Measurements from ENCODE around the gene SMARCB1. TPM values are rescaled to one million over a fixed set of nuclear protein-coding genes. Genes with fewer than 3 reads are reported as not detected.

Gene SMARCB1
- total and polyA plus RNA-seq, 3 experiments from 2014 or later = 40.4 to 120 (median 113) TPM

DNA sequence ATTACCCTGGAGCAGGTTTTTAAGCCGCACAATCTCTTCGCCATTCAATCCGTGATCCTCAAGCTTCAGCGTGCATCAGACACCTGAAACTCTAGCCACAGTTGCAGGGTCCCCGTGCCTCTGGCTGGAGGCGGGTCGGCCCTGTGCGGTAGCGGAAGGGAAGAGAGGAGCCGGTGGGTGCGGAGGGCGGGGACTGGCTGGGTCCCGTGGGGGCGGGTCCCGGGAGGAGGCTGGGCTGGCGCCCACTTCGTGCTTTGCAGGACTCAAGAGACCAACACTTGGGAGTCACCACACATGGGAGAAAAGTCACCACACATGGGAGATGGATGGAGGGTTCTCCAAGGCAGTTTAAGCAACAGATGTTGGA lies 23.2 kb upstream of the SMARCB1 start:
- Mint-ChIP-seq H3K36me3 (peaks cover 0 to 4% (median 0%) of the 10 kb centered on the region in 3 donors), H3K27me3 (no peaks in the 10 kb centered on the region), H3K9me3 (no peaks in the 10 kb centered on the region), H3K4me3 (peak overlapping the region; percentile 48 to 88 (median 80)), H3K4me1 (peaks cover 27 to 51% (median 38%) of the 10 kb centered on the region in 3 donors), H3K27ac (peak overlapping the region; percentile 52 to 91 (median 76))
- POLR2A ChIA-PET = interaction anchor here (1.0 kb wide), 1 partner anchor 12 kb away, joined by 3 read pairs; the partner anchor contains the start of gene ZNF70
- Histone ChIP-seq H3K4me1 (ENCODE audit: insufficient read depth, low read length) (peaks cover 37% of the 10 kb centered on the region), H3K4me3 (ENCODE audit: low read length) (peak overlapping the region; percentile 56), H3K9me3 (ENCODE audit: low read length) (no peaks in the 10 kb centered on the region), H3K27me3 (ENCODE audit: insufficient read depth, low read length, poor library complexity, severe bottlenecking) (no peaks in the 10 kb centered on the region), H3K27ac (ENCODE audit: low read depth, low read length) (no peak overlapping the region), H3K36me3 (ENCODE audit: insufficient read depth, low read length) (no peaks in the 10 kb centered on the region)
- CTCF ChIA-PET = interaction anchor here (1.0 to 1.3 kb wide), 4 partner anchors 12 to 86 kb away, joined by 3 to 7 read pairs (median 3); partner anchors contain the start of gene ZNF70
- peak in 4 of 5 donors; percentile 42 to 67 (median 51) for DNase-seq

DNA sequence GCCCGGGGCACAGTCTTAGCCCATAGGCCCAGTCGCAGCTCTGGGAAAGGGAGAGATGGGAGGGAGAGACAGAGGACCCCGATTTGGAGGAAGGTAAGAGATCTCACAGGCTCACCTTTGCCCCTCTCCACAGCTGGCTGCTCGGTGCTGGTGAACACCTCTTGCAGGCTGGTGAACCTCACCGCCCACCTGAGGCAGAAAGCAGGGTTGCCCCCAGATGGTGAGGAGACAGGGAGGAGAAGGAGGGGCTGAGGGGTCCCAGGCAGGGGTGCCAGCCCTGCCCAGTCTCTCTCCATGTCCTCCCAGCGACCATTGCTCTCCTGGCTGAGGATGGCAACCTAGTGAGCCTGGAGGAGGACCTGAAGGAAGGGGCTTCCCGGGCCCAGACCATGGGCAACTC lies 22.8 kb upstream of the SMARCB1 start:
- H3K4me3 Mint-ChIP-seq = peak overlapping the region; percentile 48 to 88 (median 80)
- ChIA-PET POLR2A (interaction anchor here (1.0 kb wide), 1 partner anchor 13 kb away, joined by 3 read pairs; the partner anchor contains the start of gene ZNF70), CTCF (interaction anchor here (1.3 kb wide), 2 partner anchors 13 to 47 kb away, joined by 3 to 7 read pairs; partner anchors contain the start of gene ZNF70)
- H3K9me3 ChIP-seq (ENCODE audit: low read length) = no peaks in the 10 kb centered on the region
- peak overlapping the region; percentile 56 for H3K4me3 ChIP-seq (ENCODE audit: low read length)
- no peaks in the 10 kb centered on the region for H3K27me3 Mint-ChIP-seq
- peaks cover 0 to 4% (median 0%) of the 10 kb centered on the region in 3 donors for H3K36me3 Mint-ChIP-seq
- H3K27ac Mint-ChIP-seq = peak overlapping the region in 5 of 8 donors; percentile 29 to 88 (median 70)
- no peaks in the 10 kb centered on the region for H3K27me3 ChIP-seq (ENCODE audit: insufficient read depth, low read length, poor library complexity, severe bottlenecking)
- H3K9me3 Mint-ChIP-seq = no peaks in the 10 kb centered on the region
- no peak for DNase-seq
- peaks cover 37% of the 10 kb centered on the region for H3K4me1 ChIP-seq (ENCODE audit: insufficient read depth, low read length)
- peaks cover 27 to 51% (median 38%) of the 10 kb centered on the region in 3 donors for H3K4me1 Mint-ChIP-seq
- H3K27ac ChIP-seq (ENCODE audit: low read depth, low read length) = no peak overlapping the region
- no peaks in the 10 kb centered on the region for H3K36me3 ChIP-seq (ENCODE audit: insufficient read depth, low read length)

- POLR2A ChIA-PET = no interaction called here
- H3K4me3 Mint-ChIP-seq = peak overlapping the region; percentile 43 to 83 (median 61)
- Histone ChIP-seq H3K4me1 (ENCODE audit: insufficient read depth, low read length) (peaks cover 37% of the 10 kb centered on the region), H3K27me3 (ENCODE audit: insufficient read depth, low read length, poor library complexity, severe bottlenecking) (no peaks in the 10 kb centered on the region), H3K9me3 (ENCODE audit: low read length) (no peaks in the 10 kb centered on the region), H3K36me3 (ENCODE audit: insufficient read depth, low read length) (no peaks in the 10 kb centered on the region), H3K4me3 (ENCODE audit: low read length) (no peak overlapping the region), H3K27ac (ENCODE audit: low read depth, low read length) (no peak overlapping the region)
- no peaks in the 10 kb centered on the region for H3K9me3 Mint-ChIP-seq
- no peaks in the 10 kb centered on the region for H3K27me3 Mint-ChIP-seq
- peaks cover 0 to 4% (median 0%) of the 10 kb centered on the region in 3 donors for H3K36me3 Mint-ChIP-seq
- H3K4me1 Mint-ChIP-seq = peaks cover 27 to 53% (median 38%) of the 10 kb centered on the region in 3 donors
- peak overlapping the region in 7 of 8 donors; percentile 43 to 87 (median 68) for H3K27ac Mint-ChIP-seq
- CTCF ChIA-PET = interaction anchor here (1.0 to 1.8 kb wide), 2 partner anchors 15 to 85 kb away, joined by 3 to 5 read pairs; partner anchors contain the start of gene ZNF70
- no peak for DNase-seq
Measured at GRCh38 chr22:23764899-23765881, 21.6 kb upstream of the SMARCB1 start.

DNA sequence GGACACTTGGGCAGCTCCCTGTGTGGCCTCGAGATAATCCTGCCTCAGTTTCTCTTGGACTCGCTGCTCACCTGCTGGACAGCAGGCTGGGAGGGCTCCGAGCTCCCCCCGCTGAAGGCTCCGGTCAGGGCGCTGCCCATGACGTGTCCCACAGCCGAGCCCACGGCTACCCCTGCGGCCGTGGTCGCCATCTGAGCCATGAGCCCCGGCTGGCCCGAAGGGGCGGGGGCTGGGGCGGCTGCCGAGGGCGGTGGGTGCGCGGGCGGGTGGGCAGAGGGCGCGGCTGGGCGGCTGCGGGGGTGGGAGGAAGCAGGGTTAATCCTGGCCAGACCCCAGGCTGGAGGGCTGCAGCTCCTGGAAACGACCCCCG lies 19.5 kb upstream of the SMARCB1 start:
- Histone ChIP-seq H3K27ac (ENCODE audit: low read depth, low read length) (peak overlapping the region; percentile 72), H3K4me3 (ENCODE audit: low read length) (peak overlapping the region; percentile 92), H3K27me3 (ENCODE audit: insufficient read depth, low read length, poor library complexity, severe bottlenecking) (no peaks in the 10 kb centered on the region), H3K9me3 (ENCODE audit: low read length) (no peaks in the 10 kb centered on the region), H3K4me1 (ENCODE audit: insufficient read depth, low read length) (peaks cover 43% of the 10 kb centered on the region), H3K36me3 (ENCODE audit: insufficient read depth, low read length) (no peaks in the 10 kb centered on the region)
- ChIA-PET CTCF (interaction anchor here (0.8 to 1.8 kb wide), 2 partner anchors 17 to 83 kb away, joined by 3 to 5 read pairs; partner anchors contain the start of gene ZNF70), POLR2A (interaction anchor here (1.0 kb wide), 1 partner anchor 90 kb away, joined by 3 read pairs; the partner anchor contains the start of gene SLC2A11)
- Mint-ChIP-seq H3K9me3 (no peaks in the 10 kb centered on the region), H3K27ac (peak overlapping the region in 6 of 8 donors; percentile 6 to 87 (median 56)), H3K4me3 (peak overlapping the region; percentile 73 to 93 (median 85)), H3K36me3 (peaks cover 0 to 4% (median 0%) of the 10 kb centered on the region in 3 donors), H3K4me1 (peaks cover 31 to 63% (median 43%) of the 10 kb centered on the region in 3 donors), H3K27me3 (no peaks in the 10 kb centered on the region)
- no peak for DNase-seq

- Histone ChIP-seq H3K9me3 (ENCODE audit: low read length) (no peaks in the 10 kb centered on the region), H3K27me3 (ENCODE audit: insufficient read depth, low read length, poor library complexity, severe bottlenecking) (no peaks in the 10 kb centered on the region), H3K36me3 (ENCODE audit: insufficient read depth, low read length) (no peaks in the 10 kb centered on the region), H3K4me3 (ENCODE audit: low read length) (peak within 1 kb of the TSS; percentile 92), H3K4me1 (ENCODE audit: insufficient read depth, low read length) (peaks cover 41% of the 10 kb centered on the region), H3K27ac (ENCODE audit: low read depth, low read length) (peak within 1 kb of the TSS; percentile 72)
- Mint-ChIP-seq H3K4me3 (peak within 1 kb of the TSS; percentile 81 to 93 (median 86)), H3K9me3 (no peaks in the 10 kb centered on the region), H3K4me1 (peaks cover 27 to 59% (median 38%) of the 10 kb centered on the region in 3 donors), H3K27ac (peak within 1 kb of the TSS; percentile 50 to 87 (median 74)), H3K36me3 (peaks cover 0 to 4% (median 0%) of the 10 kb centered on the region in 3 donors), H3K27me3 (no peaks in the 10 kb centered on the region)
- CTCF ChIA-PET = interaction anchor here (1.2 to 1.7 kb wide), 4 partner anchors 10 to 89 kb away, joined by 3 to 8 read pairs (median 4); partner anchors contain the start of gene SLC2A11
- POLR2A ChIA-PET = interaction anchor here (0.9 to 1.0 kb wide), 2 partner anchors 18 to 90 kb away, joined by 3 read pairs; partner anchors contain the start of gene SLC2A11
- DNase-seq = peak; percentile 66 to 82 (median 69)
Measured at GRCh38 chr22:23767673-23768548, 18.9 kb upstream of the SMARCB1 start, which contains the start of gene CHCHD10. Gene CHCHD10, minus strand, starts transcription at chr22:23767972. Its CDS starts 98 bp downstream, at chr22:23767874.

- no peak overlapping the region for H3K4me3 ChIP-seq (ENCODE audit: low read length)
- peak overlapping the region in 1 of 8 donors; percentile 56 for H3K27ac Mint-ChIP-seq
- H3K4me3 Mint-ChIP-seq = peak overlapping the region; percentile 43 to 88 (median 60)
- ChIA-PET POLR2A (no interaction called here), CTCF (interaction anchor here (0.7 to 1.9 kb wide), 10 partner anchors 9 to 895 kb away, joined by 3 to 8 read pairs (median 3); partner anchors contain the start of genes SLC2A11 and ZNF70)
- H3K27me3 Mint-ChIP-seq = no peaks in the 10 kb centered on the region
- H3K27me3 ChIP-seq (ENCODE audit: insufficient read depth, low read length, poor library complexity, severe bottlenecking) = no peaks in the 10 kb centered on the region
- H3K27ac ChIP-seq (ENCODE audit: low read depth, low read length) = no peak overlapping the region
- H3K4me1 Mint-ChIP-seq = peaks cover 24 to 52% (median 31%) of the 10 kb centered on the region in 3 donors
- no peaks in the 10 kb centered on the region for H3K9me3 Mint-ChIP-seq
- H3K36me3 Mint-ChIP-seq = peaks cover 0 to 4% (median 0%) of the 10 kb centered on the region in 3 donors
- H3K9me3 ChIP-seq (ENCODE audit: low read length) = no peaks in the 10 kb centered on the region
- no peaks in the 10 kb centered on the region for H3K36me3 ChIP-seq (ENCODE audit: insufficient read depth, low read length)
- peaks cover 26% of the 10 kb centered on the region for H3K4me1 ChIP-seq (ENCODE audit: insufficient read depth, low read length)
- no peak for DNase-seq
Measured at GRCh38 chr22:23769321-23769965, 17.3 kb upstream of the SMARCB1 start.

All from CD8-positive, alpha-beta memory T cell (primary cell).